HG02938 (cell line): Measurements from ENCODE around the gene LIMA1.
A peak's percentile ranks its signal among the peaks of the same experiment; 100 is the strongest.
"Not testable (repeated sequence)": the region's sequence is repeated elsewhere in the genome, so short reads cannot be mapped to it uniquely, and the experiment has no call there.

Experiments used
- ATAC-seq: cut with Tn5 transposase; IDR thresholded peaks from one replicate; pipeline ENCODE4 v1.9.1; 2021; ENCODE audit warnings: mild to moderate bottlenecking, moderate library complexity; ENCODE audit not compliant: unreplicated experiment

LIMA1 gene

DNA sequence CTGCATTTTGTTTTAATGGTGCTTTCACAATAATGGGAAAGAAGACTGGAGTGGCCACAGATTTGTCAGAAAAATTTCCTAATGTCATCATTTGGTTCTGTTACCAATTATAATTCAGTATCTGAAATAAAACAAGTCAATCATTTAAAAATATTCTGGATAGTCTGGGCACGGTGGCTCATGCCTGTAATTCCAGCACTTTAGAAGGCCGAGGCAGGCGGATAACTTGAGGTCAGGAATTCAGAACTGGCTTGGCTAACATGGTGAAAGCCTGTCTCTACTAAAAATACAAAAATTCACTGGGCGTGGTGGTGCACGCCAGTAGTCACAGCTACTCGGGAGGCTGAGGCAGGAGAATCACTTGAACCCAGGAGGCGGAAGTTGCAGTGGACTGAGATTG is 4.0 kb upstream of the LIMA1 start:
- ATAC-seq = no peak

DNA sequence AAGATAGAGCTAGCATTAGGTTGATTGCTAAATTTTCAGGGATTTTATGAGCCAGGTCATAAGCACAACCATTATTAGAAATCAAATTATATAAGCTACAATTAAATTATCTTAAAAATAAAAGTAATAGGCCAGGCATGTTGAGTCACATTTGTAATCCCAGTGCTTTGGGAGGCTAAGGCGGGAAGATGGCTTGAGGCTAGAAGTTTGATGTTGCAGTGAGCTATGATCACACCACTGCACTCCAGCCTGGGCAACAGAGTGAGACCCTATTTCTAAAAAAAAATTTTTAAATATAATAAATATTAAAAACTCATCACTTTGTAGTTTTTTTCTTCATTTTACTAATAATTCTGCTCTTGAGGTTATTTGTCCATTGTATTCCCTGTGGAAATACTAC is 1.9 kb upstream of the LIMA1 start:
- ATAC-seq = no peak

DNA sequence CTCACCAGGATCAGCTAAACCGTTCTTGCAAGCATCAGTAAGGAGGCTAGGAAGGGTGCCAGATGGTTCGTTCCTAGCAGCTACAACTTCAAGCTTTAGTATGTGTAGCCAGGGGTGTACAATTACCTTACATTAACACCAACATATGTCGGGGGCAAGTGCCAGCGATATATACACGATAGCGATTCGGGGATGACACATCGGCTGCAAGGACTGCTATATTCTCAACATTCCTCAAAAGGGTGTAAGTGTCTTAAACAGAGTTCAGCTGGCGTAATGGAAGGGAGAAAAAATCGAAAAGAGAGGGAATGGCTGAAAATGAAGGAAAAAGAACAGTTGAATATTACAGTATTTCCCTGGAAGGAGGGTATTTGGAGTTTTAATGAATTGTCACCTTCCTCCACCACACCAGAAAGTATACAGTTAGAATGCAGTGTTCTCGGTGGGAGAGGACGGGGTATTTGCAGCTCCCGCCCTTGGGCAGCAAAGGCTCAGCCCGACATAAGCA is 545 bp downstream of the LIMA1 start:
- peak; percentile 24 for ATAC-seq

DNA sequence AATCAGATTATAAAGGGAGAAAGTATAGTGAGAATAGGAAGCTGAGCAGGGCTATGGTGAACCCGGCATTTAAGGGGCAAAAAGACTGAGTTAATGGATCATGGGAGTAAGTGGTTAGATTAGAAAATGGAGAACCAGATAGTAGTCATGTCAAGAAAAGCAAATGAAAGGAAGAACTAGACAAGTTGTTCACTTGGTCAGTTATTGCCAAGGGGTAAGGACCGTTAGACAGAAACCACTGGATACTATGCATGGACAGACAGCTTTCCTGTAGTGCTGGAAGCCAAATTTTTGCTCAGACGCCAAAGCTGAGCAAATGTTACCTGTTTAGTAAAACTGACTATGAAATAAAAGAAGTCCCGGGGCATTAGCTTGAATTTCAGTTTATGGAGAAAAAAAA is 3.8 kb downstream of the LIMA1 start:
- no peak for ATAC-seq

DNA sequence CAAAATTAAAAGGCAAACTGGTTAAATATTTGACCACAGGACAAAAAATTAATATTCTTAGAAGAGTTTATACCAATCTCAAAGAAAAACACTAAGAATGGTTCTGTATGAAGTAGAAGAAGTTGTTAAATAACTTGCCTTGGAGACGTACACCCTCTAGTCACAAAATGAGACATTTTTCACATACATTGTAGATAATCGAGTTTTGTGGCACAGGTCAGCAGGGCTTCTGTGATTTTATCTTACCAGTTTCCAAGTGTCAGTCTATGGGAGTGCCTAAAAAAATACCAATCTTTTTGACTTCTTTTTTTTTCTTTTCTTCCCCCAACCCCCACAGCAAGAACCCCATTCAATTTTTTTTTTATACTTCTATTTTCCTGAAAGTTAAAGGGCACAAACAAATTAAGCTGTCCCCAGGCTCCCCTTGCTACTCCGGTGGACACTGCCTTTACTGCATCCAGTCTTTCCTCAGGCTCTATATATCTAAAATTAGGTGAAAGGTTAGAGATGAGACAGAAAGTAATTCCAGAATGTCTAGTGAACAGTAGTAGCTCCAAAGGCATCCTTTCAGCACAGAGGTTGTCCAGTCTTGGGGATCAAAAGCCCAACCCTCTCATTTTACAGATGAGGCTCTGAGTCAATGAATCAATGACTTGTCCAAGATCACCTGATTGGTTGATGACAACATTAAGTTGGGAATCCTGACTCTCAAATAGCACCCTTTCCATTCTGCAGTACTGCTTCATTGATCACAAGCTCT is 6.2 kb downstream of the LIMA1 start:
- no peak for ATAC-seq

DNA sequence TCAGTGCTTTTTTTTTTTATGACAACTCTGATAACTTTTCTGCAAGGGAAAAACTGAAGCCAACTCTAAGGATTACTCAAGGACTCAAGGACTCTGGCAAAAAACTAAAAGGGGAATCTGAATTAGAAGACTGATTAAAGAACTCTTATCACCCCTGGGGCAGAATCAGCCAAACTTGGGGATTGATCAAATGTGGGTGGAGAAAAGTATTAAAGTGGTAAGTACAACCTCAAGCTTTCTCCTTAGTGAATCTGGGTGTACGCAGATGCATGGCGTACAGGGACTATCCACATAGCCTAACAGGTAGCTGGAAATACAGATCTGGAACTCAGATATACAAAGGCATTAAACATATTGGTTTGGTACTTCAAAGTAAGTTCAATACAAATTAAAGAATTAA is 7.3 kb downstream of the LIMA1 start:
- no peak for ATAC-seq

DNA sequence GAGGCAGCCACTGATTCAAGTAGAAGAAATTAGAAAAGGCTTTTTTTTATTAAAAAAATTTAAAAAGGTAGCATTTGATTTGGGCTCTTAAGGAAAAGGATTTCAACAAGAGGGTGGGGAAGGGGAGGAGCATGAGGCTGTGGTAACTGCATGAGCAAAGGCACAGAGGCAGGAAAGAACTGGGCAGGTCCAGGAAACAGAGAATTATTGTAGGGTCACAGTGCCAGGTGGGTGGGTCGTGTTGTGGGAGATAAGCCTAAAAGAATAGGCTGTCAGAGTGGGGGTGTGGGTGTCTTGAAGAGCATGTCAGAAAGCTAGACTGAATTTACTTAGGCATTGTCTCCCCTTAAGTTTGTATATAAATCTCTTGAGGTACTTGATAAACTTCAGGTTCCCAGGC is 7.8 kb downstream of the LIMA1 start:
- ATAC-seq = no peak

DNA sequence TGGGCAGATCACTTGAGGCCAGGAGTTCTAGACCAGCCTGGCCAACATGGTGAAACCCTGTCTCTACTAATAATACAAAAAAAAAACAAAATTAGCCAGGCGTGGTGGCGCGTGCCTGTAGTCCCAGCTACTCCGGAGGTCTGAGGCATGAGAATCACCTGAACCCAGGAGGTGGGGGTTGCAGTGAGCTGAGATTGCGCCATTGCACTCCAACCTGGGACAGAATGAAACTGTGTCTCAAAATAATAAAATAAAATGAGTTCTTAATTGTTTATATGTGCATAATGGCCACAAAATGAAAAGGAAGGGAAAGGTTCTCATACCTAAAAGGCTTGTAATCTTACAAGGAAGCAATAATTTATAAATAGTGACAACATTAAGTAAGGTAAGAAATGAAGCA is 8.2 kb downstream of the LIMA1 start:
- not testable (repeated sequence) for ATAC-seq

DNA sequence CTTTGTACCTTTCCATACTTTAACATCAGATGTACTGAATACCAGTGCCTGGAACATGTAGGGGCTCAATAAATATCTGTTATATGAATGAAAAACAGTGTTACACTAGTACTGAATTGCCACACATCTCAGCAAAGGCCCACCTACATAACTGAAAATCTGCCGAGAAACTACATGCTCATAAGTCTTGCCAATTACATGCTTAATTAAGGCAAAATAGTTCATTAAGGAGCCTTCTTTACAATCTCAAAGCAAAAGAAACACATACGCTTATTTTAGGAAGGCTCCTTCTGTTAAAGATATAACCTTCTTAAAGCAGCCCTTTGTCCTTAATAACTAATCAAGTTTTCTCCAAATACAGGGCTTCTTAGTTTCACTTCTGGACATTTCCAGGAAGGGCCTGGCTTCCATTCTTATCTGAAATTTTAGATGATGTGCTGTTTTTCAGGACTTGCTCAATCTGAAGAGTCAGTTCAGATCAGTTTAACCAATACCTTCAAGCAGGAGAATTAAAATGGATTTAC is 11.5 kb downstream of the LIMA1 start:
- ATAC-seq = no peak

DNA sequence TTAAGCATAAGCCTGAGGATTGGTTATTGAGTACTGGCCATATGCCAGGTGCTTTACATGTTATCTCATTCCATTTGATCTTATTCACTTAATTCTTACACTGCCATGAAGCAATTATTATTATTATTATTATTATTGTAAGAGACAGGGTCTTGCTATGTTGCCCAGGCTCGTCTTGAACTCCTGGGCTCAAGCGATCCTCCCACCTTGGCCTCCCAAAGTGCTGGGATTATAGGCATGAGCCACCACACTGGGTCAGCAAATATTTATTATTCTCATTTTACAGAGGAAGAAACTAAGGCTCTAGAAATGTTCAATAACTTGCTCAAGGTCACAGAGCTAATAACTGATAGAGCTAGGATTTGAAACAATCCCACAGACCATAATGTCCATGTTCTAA is 14.8 kb downstream of the LIMA1 start:
- ATAC-seq = no peak

DNA sequence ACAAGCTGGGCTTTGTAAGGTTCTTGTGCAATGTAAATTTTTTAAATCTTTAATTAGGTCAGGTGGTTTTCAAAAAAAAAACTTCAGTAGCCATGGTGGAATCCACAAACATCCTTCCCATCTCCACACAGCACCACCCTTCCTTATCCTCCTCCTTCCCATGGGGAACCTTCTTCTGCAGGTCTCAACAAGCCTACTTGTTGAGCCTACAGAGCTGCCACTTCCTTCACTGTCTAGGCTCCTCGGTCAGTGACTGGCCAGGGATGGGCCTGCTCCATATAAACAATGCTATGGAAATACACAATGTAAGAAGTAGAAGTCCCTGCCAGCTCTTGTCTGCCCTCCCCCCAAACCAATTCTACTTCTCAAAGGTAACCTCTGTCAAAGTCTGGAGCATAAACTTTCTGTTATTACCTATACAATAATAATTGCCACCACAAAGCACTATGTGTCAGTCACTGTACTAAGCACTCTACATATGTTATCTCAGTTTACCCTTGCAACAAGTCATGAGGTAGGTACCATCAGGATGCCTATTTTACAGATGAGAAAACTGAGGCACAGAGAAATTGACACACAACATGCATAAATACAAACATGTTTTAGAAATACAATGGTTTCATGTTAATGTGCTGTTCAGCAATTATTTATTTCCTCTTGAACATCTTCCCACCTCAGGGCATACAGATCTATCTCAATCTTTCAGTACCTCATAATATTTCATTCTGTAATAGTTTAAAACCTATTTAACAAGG is 17.4 kb downstream of the LIMA1 start:
- ATAC-seq = no peak

DNA sequence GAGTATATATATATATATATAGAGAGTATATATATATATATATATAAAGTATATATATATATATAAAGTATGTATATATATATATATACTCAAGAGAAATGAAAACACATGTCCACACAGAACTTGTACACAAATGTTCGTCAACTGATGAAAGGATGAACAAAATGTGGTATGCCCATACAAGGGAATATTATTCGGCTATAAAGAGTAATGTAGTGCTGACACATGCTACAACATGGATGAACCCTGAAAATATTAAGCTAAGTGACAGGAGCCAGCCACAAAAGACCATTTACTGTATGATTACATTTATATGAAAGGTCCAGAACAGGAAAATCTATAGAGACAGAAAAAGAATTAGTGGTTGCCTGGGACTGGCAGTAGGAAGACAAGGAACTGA is 19.5 kb downstream of the LIMA1 start:
- no peak for ATAC-seq

DNA sequence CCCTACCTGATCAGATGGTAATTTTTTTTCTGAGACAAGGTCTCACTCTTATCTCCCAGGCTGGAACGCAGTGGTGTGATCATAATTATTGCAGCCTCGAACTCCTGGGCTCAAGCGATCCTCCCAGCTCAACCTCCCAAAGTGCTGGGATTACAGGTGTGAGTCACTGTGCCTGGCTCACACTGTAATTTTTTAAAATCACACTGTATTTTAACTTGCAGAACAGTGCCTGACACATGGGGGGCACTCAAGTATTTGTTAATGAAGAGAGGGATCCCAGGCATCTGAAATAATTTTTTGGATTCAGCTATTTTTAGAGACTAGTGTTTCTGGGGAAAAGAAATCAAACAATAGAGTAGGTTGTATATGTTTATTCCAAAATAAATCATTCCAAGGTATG is 21.7 kb downstream of the LIMA1 start:
- ATAC-seq = no peak

DNA sequence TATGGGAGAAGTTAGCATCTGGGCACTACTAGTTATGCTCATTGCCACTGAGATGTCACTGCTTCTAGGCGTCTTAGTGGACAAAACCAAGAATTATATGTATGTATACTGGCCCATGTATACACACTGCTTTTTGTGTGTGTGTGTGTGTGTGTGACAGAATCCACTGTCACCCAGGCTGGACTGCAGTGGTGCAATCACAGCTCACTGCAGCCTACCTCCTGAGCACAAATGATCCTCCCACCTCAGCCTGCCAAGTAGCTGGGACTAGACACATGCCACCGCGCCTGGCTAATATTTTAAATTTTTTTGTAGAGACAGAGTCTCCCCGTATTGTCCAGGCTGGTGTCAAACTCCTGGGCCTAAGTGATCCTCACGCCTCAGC is 25.2 kb downstream of the LIMA1 start:
- ATAC-seq = no peak

DNA sequence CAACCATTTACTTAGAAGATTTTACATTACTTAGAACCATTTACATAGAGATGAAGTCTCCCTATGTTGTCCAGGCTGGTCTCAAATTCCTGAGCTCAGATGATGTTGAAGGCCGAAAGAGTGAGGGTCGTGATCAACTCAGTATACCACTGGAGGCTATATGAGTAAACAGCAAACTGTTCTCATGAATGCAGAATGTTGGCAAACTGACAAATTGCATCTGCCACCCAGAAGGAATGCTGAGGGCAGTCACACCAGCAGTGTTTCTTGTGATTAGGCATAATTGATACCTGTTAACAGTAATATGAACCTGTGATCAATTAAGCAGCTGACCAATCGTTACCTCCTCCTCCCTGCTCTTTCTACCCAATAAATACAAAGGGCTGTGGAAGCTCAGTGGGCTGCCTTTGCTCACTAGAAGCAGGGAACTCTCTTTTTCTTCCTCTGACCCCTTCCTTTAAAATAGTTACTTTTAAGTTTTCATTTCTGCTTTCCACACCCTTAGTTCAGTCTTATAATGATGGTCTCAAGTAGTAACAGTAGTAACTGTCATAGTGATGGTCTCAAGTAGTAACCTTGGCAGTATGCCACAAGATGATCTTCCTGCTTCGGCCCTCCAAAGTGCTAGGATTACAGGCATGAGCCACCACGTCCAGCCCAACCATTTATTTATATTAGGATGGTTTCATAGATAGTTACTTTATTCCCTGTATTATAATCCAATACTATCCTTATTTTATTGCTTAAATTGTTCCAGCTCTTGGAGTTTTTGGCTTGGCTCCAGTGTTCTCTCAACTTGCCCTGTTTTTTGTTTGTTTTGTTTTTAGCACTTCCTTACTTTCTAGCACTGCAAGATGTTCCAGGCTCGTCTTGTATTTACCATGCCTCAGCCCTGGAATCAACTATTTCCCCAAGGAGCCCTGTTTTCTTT is 25.8 kb downstream of the LIMA1 start:
- ATAC-seq = no peak

DNA sequence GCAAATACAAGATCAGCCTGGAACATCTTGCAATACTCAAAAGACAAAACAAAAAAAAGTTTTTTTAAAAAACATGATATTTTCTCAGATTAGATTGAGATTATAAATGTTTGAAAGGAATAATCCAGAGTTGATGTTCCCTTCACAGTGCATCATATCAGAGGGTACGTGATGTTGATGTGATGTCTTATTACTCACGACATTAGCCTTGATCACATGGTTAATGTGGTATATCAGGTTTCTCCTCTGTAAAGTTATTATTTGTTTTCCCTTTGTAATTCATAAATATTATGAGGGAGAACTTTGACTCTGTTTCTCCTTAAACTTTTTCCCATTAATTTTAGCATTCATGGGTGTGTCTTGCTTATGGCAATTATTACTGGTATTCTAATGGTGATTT is 26.6 kb downstream of the LIMA1 start:
- no peak for ATAC-seq

DNA sequence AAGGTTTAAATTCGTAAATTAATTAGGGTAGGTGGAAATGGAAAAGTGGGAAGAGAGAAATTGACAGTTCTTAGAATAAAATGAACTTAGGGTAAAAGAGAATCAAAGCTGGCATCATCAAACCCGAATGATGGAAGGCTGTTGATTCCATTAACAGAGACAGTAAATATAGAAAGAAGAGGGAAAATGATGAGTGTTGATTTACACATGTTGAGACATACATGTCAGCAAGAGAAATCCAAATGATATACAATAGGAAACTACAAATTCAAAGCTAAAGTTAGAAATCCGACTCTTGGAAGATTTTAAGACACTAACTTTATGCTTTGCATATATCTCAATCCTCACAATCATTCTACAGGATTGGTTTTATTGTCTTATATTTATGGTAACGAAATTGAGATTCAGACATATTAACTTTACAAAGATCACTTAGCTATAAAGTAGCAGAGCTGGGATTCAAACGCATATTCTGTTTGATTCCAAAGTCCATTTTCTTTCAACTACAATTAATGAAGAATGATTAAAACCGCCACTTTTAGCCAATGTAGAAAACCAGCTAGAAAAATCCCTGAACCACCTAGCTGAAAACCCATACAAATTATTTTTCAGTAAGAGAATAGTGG is 30.2 kb downstream of the LIMA1 start:
- ATAC-seq = no peak

DNA sequence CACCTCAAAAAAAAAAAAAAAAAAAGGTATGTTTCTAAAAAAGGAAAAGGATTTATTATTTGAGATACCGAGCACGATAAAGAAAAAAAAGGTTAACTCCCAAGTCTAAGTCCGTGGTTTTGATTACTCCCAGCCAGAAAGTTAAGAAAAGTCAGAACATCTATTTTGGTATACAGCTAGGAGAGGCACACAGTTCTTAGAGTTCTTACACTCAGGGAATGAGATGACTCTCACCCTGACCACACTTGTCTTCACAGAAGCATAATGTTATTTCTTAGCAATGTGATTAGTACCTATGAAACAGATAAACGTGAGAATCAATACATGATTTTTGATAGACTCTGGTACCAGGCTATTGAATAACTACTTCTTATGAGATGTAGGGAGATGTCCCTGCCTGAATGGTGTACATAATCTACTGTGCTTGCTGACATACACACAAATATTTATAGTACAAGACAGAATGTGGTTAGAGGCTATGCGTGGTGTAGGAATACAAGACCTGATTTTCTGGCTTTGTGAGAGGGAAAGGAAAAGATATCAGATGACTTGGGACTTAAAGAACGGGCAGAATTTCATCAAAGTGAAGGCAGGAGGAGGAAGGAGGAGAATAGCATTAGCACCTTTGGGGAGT is 31.6 kb downstream of the LIMA1 start:
- no peak for ATAC-seq

DNA sequence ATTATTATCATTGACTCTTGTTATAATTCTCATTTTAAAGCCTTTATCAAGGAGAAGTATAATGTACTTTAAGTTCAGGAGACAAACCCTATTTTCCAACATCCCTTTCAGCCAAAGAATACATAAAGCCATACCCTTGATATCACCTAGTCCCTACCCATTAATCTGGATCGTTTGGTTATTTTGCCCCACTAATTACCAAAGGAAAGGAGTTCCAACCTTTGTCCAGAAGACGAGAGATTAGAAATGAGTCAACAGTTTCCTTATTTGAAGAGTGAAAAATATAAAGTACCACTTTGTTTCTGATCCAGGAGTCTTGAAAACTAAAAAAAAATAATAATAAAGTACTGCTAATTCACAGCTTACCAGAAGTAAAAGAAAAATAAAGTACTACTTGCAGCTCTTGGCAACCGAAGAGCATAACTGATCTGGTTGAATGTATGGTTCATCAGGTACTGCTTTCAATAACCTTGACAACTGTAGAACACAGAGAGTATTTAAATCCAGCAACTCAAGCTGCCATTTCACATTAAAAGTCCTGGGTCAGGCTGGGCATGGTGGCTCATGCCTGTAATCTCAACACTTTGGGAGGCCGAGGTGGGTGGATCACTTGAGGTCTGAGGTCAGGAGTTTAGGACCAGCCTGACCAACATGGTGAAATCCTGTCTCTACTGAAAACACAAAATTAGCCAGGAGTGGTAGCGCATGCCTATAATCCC is 33.7 kb downstream of the LIMA1 start:
- ATAC-seq = no peak

DNA sequence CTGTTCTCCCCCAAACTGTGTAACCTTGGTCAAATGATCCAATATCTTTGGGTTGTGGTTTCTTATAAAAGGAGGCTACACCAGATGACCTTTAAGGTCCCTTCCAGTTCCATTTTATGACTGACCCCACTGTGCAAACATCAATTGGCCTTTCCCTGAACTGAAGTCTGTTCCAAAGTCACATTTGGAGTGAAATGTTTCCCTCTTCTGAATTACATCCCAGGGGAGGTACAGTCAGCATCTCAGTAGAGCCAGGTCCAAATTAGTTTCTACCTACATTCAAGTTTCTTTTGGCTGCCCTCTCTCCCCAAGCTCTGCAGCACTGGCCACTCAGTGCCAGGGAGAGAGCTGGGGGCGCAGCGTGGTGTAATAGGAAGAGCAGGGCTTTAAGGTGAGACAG is 34.4 kb downstream of the LIMA1 start:
- no peak for ATAC-seq
